ENCODE measurements around the gene MRPL14.
"Not testable (repeated sequence)": the region's sequence is repeated elsewhere in the genome, so short reads cannot be mapped to it uniquely, and the experiment has no call there.

MRPL14 gene

DNA sequence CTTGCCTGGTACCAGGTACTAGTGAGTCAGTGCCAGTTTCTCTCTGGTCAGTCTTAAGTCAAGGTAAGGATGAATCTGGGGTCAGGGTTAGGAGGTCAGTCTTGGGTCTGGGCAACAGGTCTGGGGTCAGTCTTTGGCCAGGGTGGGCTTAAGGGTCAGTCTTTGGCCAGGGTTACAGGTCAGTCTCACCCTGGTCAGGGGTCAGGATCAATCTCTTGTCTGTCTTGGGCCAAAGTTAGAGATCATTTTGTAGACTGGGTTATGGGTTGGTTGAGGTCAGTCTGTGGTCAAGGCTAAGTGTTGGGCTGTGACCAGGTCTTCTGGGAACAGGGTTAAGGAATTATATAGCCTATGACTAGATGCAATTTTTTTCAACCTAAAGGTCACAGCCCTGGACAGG, 18.6 kb upstream of the MRPL14 start:
- no peaks in the 10 kb centered on the region for H3K4me1 ChIP-seq (ENCODE audit: low read length)
- H3K4me2 ChIP-seq (ENCODE audit: low read length): no peak overlapping the region
- H3K4me3 ChIP-seq (ENCODE audit: low read length): no peak overlapping the region
- H3K79me2 ChIP-seq (ENCODE audit: low read length): no peaks in the 10 kb centered on the region
- TF ChIP-seq CTCF (IDR thresholded peaks at IDR 0.05; ENCODE audit: low read depth, low read length) (no peak), EZH2phosphoT487 (IDR thresholded peaks at IDR 0.05; ENCODE audit: low read depth) (no peak)
- no peak overlapping the region for H3K27ac ChIP-seq (ENCODE audit: low read length)
- H3K9me3 ChIP-seq (ENCODE audit: insufficient read depth, low read length): no peaks in the 10 kb centered on the region
- H3K9ac ChIP-seq (ENCODE audit: low read length): no peak overlapping the region
- peaks cover 14% of the 10 kb centered on the region for H3K36me3 ChIP-seq (replicated peaks; ENCODE audit: low read depth, low read length)
- H4K20me1 ChIP-seq (ENCODE audit: insufficient read depth, low read length): peaks cover 3% of the 10 kb centered on the region; the same call in 1 of the 2 replicates
- H3K27me3 ChIP-seq (ENCODE audit: low read depth, low read length): no peaks in the 10 kb centered on the region
- no peak overlapping the region for H2AFZ ChIP-seq (ENCODE audit: low read depth, low read length)

DNA sequence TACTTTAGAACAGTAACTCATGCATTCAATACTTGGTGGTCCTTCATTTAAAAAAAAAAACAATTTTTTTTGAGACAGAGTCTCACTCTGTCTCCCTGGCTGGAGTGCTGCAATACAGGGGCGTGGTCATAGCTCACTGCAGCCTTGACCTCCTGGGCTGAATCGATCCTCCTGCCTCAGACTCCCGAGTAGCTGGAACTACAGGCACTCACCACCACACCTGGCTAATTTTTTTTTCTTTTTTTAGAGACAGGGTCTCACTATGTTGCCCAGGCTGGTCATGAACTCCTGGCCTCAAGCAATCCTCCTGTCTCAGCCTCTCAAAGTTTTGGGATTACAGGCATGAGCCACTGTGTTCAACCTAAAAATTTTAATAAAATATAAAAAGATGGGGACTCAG, 17.3 kb upstream of the MRPL14 start:
- H3K36me3 ChIP-seq (replicated peaks; ENCODE audit: low read depth, low read length): peaks cover 21% of the 10 kb centered on the region
- H3K27ac ChIP-seq (ENCODE audit: low read length); H3K79me2 ChIP-seq (ENCODE audit: low read length); H4K20me1 ChIP-seq (ENCODE audit: insufficient read depth, low read length); H3K4me3 ChIP-seq (ENCODE audit: low read length); H3K9ac ChIP-seq (ENCODE audit: low read length); H3K4me1 ChIP-seq (ENCODE audit: low read length); H3K27me3 ChIP-seq (ENCODE audit: low read depth, low read length); H3K4me2 ChIP-seq (ENCODE audit: low read length); H2AFZ ChIP-seq (ENCODE audit: low read depth, low read length); H3K9me3 ChIP-seq (ENCODE audit: insufficient read depth, low read length): not testable (repeated sequence)

- no peaks in the 10 kb centered on the region for H3K27me3 ChIP-seq (ENCODE audit: low read depth, low read length)
- peaks cover 16% of the 10 kb centered on the region for H3K36me3 ChIP-seq (replicated peaks; ENCODE audit: low read depth, low read length)
- H3K4me3 ChIP-seq (ENCODE audit: low read length): no peak overlapping the region
- H3K4me1 ChIP-seq (ENCODE audit: low read length): no peaks in the 10 kb centered on the region
- no peak overlapping the region for H3K4me2 ChIP-seq (ENCODE audit: low read length)
- no peak overlapping the region for H3K27ac ChIP-seq (ENCODE audit: low read length)
- H3K79me2 ChIP-seq (ENCODE audit: low read length): no peaks in the 10 kb centered on the region
- no peak overlapping the region for H2AFZ ChIP-seq (ENCODE audit: low read depth, low read length)
- H3K9ac ChIP-seq (ENCODE audit: low read length): no peak overlapping the region
- no peaks in the 10 kb centered on the region for H3K9me3 ChIP-seq (ENCODE audit: insufficient read depth, low read length)
- TF ChIP-seq CTCF (IDR thresholded peaks at IDR 0.05; ENCODE audit: low read depth, low read length) (no peak), EZH2phosphoT487 (IDR thresholded peaks at IDR 0.05; ENCODE audit: low read depth) (no peak)
- peaks cover 3% of the 10 kb centered on the region; the same call in 1 of the 2 replicates for H4K20me1 ChIP-seq (ENCODE audit: insufficient read depth, low read length)
Measured at GRCh38 chr6:44143731-44144130, 16.5 kb upstream of the MRPL14 start.

- Histone ChIP-seq H3K4me3 (ENCODE audit: low read length) (no peak overlapping the region), H3K36me3 (replicated peaks; ENCODE audit: low read depth, low read length) (peaks cover 16% of the 10 kb centered on the region), H3K4me1 (ENCODE audit: low read length) (no peaks in the 10 kb centered on the region), H3K27ac (ENCODE audit: low read length) (no peak overlapping the region), H2AFZ (ENCODE audit: low read depth, low read length) (no peak overlapping the region), H3K4me2 (ENCODE audit: low read length) (no peak overlapping the region), H3K79me2 (ENCODE audit: low read length) (no peaks in the 10 kb centered on the region), H4K20me1 (ENCODE audit: insufficient read depth, low read length) (peaks cover 3% of the 10 kb centered on the region; the same call in 1 of the 2 replicates), H3K9ac (ENCODE audit: low read length) (no peak overlapping the region), H3K9me3 (ENCODE audit: insufficient read depth, low read length) (no peaks in the 10 kb centered on the region), H3K27me3 (ENCODE audit: low read depth, low read length) (no peaks in the 10 kb centered on the region)
- TF ChIP-seq CTCF (IDR thresholded peaks at IDR 0.05; ENCODE audit: low read depth, low read length) (no peak), EZH2phosphoT487 (IDR thresholded peaks at IDR 0.05; ENCODE audit: low read depth) (no peak)
Measured at GRCh38 chr6:44142835-44143234, 15.6 kb upstream of the MRPL14 start.

DNA sequence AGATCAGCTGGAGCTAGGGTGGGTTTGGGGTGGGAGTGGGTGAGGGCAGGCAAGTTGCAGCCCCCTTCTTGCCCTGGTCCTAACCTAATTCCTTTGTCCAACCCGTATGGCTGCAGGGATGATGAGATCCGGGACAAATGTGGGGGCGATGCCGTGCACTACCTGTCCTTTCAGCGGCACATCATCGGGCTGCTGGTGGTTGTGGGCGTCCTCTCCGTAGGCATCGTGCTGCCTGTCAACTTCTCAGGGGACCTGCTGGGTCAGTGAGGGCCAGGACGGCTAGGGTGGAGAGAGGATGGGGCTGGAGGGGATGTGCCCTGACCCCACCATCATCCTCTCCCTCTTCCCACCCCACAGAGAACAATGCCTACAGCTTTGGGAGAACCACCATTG, 12.1 kb upstream of the MRPL14 start:
- no peak overlapping the region for H3K27ac ChIP-seq (ENCODE audit: low read length)
- no peak overlapping the region for H3K4me2 ChIP-seq (ENCODE audit: low read length)
- TF ChIP-seq EZH2phosphoT487 (IDR thresholded peaks at IDR 0.05; ENCODE audit: low read depth): no peak
- no peak for TF ChIP-seq CTCF (IDR thresholded peaks at IDR 0.05; ENCODE audit: low read depth, low read length)
- no peaks in the 10 kb centered on the region for H3K4me1 ChIP-seq (ENCODE audit: low read length)
- H2AFZ ChIP-seq (ENCODE audit: low read depth, low read length): no peak overlapping the region
- peaks cover 22% of the 10 kb centered on the region for H3K36me3 ChIP-seq (replicated peaks; ENCODE audit: low read depth, low read length)
- no peaks in the 10 kb centered on the region for H4K20me1 ChIP-seq (ENCODE audit: insufficient read depth, low read length)
- no peak overlapping the region for H3K4me3 ChIP-seq (ENCODE audit: low read length)
- H3K9ac ChIP-seq (ENCODE audit: low read length): no peak overlapping the region
- H3K27me3 ChIP-seq (ENCODE audit: low read depth, low read length): no peaks in the 10 kb centered on the region
- no peaks in the 10 kb centered on the region for H3K9me3 ChIP-seq (ENCODE audit: insufficient read depth, low read length)
- H3K79me2 ChIP-seq (ENCODE audit: low read length): no peaks in the 10 kb centered on the region

All from OCI-LY3 (cell line).